HG03378 (cell line): ENCODE measurements around the gene MYRIP.

Experiments used
- ATAC-seq: cut with Tn5 transposase; IDR thresholded peaks from one replicate; pipeline ENCODE4 v1.9.1; 2021; ENCODE audit warnings: mild to moderate bottlenecking, moderate library complexity; ENCODE audit not compliant: unreplicated experiment

MYRIP gene

DNA sequence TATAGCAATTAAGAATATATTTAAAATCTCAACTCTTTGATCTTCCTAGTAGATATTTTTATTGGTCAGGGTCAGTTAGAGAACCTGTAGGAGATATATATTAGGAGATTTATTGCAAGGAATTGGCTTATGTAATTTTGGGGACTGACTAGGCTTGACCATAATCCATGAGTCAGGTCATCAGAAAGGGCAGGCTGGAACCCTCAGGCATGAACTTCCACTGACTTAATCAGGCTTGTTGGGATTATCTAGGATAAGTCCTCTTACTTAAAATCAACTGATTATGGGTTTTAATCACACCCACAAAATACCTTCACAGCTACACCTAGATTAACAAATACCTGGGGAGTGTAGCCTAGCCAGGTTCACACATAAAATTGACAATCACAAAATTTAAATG, 156.1 kb downstream of the MYRIP start:
- no peak for ATAC-seq

- no peak for ATAC-seq
Observed at GRCh38 chr3:39965997-39966396, 156.6 kb downstream of the MYRIP start.

DNA sequence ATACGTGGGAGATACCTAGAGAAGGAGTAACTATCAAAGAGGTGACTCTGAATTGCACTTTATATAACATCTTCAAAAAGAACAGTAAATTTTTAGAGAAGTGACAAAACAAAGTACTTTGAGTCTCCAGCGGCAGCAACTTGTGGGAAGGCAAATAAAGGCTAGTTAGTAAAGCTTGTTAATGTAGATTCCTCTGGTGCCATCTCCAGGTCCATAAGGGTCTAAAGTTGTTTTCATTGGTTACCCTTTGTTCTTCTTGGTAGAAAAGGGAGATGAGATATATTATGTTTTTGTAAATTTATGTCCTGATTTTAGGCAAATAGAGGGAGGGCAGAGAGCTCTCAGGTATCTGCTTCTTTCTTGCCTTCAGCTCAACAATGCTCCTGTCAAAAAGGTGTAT, 161.6 kb downstream of the MYRIP start:
- no peak for ATAC-seq

DNA sequence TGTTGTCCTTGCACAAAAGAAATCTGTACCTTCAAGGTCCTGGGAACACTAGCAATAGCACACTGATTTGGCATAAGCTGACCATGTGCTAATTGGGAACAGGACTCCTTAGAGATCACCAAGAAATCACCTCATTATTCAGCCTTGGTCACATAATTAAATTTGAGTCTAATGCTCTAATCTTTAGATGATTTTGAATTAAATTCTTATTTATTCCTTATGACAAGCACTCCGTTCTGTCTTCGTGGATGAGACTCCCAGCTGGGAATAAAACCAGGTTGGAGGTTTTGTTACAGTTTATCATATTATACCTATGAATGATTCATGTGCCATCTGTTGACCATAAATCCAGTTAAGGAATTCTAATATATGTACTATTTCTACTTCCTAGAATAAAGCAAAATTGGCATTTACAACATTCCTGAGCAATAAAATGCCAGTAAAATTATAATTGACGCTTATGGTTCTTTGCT, 162.2 kb downstream of the MYRIP start:
- no peak for ATAC-seq

DNA sequence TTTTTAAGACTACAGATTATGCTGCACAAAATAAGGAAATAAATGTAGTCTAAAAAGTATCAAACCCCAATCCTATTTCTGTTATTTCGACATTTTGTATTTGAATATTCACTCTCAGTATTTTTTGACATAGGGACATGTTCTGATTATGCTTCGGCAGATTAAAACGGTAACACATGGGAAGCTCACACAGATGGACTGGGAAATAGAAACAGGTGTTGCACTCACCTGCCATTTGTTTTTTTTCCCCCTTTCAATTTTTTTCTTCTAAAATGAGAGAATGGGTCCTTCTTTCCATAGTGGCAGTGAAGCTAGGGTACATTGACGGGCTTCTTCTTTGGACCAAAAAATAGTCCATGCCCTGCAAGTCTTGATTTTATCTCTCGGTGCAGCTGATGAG, 163.1 kb downstream of the MYRIP start:
- no peak for ATAC-seq

DNA sequence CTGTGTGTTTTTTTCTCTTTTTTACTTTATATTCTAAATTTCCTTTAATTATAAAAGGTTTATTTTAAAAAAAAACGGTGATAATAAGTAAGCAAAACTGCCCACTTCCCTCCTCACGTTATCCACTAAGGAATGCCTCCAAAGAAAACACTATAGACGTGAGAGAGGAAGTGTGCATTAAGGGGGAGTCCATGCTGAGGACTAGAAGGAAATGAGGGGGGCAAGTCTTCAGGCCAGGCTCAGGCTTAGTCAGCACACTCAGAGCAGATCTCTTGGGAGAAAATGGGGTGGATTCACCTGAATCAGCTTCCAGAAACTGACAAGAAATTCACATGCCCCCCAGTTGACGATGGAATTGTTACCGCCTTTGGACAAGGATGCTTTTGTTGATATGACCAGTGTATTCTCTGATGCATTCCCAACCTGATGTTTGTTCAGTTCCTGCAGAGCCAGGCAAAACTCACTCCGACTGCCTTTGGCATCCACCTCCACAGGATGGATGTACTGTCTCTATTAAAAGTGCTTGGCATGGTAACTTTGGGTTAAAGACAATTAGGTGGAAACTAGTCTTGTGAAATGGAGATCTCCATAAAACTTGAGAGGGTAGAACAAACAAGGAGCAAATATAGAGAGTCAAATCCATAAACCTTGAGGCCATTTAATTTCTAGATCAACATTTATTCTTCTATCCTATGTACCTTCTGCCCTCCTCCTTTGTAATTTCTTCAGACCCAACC, 167.8 kb downstream of the MYRIP start:
- no peak for ATAC-seq

DNA sequence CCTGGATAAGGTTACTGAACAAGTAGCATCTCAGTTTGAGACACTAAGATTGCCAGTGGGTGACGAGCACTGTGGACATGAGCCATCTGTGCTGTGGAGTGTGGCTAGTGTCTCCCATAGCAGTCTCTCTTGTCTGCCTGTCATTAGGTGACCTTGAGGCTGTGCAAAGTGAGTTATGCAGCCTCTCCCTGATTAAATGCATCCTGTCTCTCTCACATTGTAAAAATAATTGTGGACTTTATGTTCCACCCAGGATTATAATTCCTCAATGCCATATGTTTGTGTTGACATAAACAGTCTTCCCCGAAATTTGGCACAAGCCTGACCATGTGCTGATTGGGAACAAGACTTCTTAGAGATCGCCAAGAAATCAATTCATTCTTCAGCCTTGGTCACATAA, 168.9 kb downstream of the MYRIP start:
- no peak for ATAC-seq

GRCh38 chr3:39980058-39980457, 170.6 kb downstream of the MYRIP start:
- ATAC-seq = no peak

- no peak for ATAC-seq
Observed at GRCh38 chr3:39980781-39981180, 171.4 kb downstream of the MYRIP start.

DNA sequence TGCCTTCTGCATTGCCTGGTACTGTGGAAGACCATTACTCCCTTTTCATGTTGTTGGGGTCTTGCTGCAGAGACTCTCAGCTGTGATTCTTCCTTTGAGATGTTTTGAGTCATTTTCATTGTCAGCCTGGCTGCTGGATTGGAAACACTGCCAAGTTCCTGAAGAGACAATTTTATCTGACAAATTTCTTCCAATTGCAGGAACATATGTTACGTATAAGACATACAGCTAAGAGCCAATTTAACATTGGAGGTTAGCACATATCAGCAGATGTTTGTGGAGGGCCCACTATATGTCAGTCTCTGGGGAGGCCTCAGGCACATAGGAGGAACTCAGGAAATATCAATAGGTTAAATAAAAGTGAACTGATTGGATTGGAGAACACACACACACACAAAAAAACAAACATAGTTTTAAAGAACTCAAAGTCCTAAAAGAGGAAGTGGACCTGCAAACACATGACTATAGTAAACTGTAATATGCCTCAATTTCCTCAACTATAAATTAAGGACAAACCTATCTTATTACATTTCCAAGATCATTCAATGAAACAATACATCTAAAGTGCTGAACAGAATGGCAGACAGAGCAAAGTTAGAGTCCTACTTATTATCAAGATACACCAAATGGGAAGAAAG, 172.3 kb downstream of the MYRIP start:
- no peak for ATAC-seq

- no peak for ATAC-seq
Observed at GRCh38 chr3:39982665-39983357, 173.4 kb downstream of the MYRIP start.

- ATAC-seq = no peak
Observed at GRCh38 chr3:39989746-39990145, 180.3 kb downstream of the MYRIP start.

GRCh38 chr3:39990532-39990931, 181.1 kb downstream of the MYRIP start:
- ATAC-seq = no peak

DNA sequence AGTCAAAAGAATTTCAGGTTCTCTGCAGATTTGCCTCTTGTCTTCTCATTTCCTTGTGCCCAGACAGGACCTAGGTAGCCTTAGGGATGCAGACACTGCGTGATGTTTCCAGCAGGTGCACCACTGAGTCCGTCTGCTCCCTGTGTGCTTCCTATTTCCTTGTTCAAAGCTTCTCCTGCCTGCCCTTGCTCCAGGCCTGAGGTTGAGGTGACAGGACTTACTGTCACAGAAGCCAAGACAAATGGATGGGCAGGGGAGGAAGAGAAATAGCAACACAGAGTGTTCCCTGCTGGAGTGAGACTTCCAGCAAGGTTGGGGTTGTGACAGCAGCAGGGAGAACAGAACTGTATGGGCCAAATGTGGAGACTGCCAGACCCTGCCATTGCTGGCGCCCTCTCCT, 199.4 kb downstream of the MYRIP start:
- ATAC-seq = no peak

DNA sequence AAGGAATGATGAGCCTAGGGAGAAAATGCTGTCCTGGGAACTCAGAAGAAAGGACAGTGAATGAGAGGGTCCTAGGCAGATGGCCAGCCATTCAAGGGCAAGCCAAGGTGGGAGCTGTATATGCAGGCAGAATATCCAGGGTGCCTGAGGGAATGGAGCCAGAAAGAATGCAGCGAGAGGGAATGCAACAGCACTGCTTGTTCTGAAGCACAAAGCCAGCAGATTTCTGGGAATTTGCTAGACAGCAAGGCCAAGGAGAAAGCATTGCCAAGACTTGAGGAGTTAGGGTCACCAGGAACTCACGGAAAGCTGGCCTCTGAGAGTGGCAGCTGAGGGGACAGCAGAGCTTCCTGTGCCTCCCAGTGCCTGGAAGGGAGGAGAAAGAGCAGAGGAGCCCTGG, 200.6 kb downstream of the MYRIP start:
- ATAC-seq = no peak

- no peak for ATAC-seq
Observed at GRCh38 chr3:40012381-40012780, 203.0 kb downstream of the MYRIP start.

- ATAC-seq = no peak
Observed at GRCh38 chr3:40016391-40016790, 207.0 kb downstream of the MYRIP start.

DNA sequence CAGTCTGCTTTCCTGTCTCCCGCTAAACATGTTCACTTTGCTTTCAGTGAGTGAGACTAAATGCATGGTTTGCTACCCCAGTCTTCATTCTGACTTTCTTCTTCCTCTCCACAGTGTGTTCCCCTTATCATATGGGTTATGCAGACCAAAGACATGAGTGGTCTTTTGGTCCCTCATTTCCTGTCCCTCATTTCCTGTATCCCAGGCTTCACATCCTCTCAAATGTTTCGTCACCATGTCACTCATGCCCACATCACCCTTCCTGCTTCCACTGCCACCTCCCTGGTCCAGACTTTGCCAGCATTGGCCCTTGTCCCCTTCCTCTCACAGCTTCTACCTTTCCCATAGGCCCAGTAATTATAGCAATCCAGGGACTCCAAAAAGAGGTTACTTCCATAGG, 209.0 kb downstream of the MYRIP start:
- ATAC-seq = no peak

GRCh38 chr3:40019376-40019775, 210.0 kb downstream of the MYRIP start:
- no peak for ATAC-seq

DNA sequence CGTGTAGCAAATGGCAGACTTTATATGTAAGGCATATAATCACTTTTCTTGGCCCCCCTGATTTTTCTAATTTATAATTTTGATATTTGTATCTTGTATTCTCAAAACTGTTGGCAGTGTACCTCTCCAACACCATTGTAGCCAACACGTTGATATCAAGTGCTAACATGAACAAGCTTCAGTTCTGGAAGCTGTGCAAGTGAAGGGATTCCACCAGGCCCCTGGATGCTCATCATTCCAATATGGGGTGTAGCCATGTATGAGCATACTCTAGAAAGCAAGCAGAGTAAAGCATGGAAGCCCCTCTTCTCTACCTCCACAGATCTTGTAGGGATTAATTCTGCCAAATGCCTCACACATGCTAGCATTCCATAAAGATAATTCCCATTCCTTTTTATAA, 211.3 kb downstream of the MYRIP start:
- no peak for ATAC-seq

DNA sequence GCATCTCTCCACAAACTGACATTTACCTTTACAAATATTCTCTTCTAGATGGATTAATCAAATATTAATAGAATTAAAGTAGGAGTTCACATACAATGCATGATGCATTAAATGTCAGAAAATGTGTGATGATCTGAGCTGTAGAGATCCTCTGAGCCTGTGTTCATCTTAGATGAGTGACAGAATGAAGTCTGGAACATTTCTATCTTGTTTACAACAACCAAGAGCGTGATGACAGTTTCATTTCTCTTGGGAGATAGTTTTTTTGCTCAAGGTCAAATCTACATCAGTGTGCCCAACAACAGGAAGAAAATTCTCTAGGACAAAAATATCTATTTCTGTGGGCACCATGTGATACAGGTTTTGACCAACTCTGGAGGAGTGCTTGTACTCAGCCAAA, 211.9 kb downstream of the MYRIP start:
- no peak for ATAC-seq

- no peak for ATAC-seq
Observed at GRCh38 chr3:40022297-40022827, 213.0 kb downstream of the MYRIP start.
